ENCODE results near the gene KRTAP1-1.

DNA sequence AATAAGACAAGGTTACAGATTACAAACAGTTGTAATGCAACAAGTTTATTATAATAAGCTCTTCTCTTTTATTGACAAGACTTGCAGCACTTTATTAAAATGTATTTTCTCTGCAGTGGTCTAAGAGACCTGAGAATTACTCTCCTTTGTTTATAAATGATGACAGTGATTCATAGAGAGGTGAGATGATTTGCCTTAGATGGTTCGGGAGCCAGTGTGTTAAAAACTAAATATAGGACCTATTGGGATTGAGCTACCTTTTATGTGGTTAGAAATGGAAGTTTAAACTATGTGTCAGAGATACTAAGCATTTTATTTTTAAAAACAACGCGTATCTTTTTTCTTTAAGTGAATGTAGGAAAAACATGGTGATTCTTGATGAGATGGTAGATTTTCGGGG lies 44.4 kb downstream of the KRTAP1-1 start:
- TF ChIP-seq POLR2A (IDR thresholded peaks at IDR 0.05; ENCODE audit: low read depth, low read length) = no peak
- no peak for TF ChIP-seq POLR2AphosphoS5 (IDR thresholded peaks at IDR 0.05; ENCODE audit: low read depth, low read length)

All from GM12892 (cell line).